ENCODE data around the gene INMT.
"Not testable (repeated sequence)": the region's sequence is repeated elsewhere in the genome, so short reads cannot be mapped to it uniquely, and the experiment has no call there.

INMT gene

DNA sequence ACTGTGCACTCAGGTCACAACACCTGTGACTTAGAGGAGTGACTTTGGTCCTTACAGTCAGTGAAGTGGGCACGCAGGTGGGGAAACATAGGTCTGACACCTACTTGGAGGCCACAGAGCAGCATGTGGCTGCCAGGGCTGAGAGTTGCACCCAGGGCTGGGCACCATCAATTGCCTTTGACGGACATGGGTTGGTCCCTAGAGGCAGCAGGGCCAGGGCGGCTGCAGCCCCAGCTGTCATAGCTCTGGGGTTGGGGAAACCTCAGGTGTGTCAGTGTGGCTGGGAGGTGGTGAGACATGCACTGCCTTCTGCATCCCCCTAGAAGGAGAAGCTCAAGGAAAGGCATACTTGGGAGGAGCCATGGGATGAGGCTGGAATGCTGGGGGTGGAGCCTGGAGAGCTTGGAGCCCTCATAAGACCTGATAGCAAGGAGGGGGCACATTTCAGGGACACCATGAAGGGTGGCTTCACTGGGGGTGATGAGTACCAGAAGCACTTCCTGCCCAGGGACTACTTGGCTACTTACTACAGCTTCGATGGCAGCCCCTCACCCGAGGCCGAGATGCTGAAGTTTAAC lies at the start of gene INMT:
INMT (plus strand) TSS at position 440 of the 578 bp plus-strand sequence; CDS start at position 456, 16 bp downstream.
- Mint-ChIP-seq H3K9me3 (no peaks in the 10 kb centered on the region), H3K4me1 (no peaks in the 10 kb centered on the region), H3K27ac (no peak within 1 kb of the TSS), H3K27me3 (no peaks in the 10 kb centered on the region), H3K4me3 (no peak within 1 kb of the TSS), H3K36me3 (peaks cover 2% of the 10 kb centered on the region)

DNA sequence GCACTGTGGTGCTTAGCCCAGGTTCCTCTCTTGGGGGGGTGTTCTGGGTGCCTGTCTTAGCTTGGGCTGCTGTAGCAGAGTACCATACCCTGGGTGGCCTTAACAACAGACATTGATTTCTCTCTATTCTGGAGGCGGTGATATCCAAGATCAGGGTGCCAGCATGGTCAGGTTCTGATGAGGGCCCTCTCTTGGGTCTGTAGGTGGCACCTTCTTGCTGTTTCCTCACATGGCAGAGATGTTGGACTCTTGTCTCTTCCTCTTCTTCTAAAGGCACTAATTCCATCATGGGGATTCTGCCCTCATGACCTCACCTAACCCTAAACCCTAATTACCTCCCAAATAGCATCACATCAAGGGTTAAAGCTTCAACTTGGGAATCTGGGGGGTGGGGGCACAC lies 49.7 kb upstream of the INMT start:
- H3K27me3 Mint-ChIP-seq: no peaks in the 10 kb centered on the region
- H3K4me3 Mint-ChIP-seq: no peak overlapping the region
- H3K9me3 Mint-ChIP-seq: no peaks in the 10 kb centered on the region
- H3K27ac Mint-ChIP-seq: no peak overlapping the region
- H3K4me1 Mint-ChIP-seq: peaks cover 5% of the 10 kb centered on the region
- no peaks in the 10 kb centered on the region for H3K36me3 Mint-ChIP-seq

DNA sequence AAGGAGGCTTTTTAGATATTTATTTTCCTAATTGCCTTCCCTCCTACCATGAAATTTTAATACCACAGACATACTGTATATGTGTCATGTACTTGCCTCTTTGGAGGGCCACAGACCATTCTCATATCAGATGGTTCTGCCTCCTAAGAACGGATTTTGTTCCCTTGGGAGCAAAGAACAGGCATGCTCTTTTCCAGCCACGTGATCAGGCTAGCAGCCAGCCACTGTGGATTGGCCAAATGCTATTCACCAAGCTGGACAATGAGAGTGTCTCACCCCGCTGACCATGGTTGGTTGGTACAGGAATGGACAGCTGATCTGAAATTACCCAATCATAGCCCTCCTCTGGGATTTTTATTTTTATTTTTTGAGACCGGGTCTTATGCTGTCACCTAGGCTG lies 48.2 kb upstream of the INMT start:
- Mint-ChIP-seq H3K9me3 (no peaks in the 10 kb centered on the region), H3K36me3 (no peaks in the 10 kb centered on the region)

DNA sequence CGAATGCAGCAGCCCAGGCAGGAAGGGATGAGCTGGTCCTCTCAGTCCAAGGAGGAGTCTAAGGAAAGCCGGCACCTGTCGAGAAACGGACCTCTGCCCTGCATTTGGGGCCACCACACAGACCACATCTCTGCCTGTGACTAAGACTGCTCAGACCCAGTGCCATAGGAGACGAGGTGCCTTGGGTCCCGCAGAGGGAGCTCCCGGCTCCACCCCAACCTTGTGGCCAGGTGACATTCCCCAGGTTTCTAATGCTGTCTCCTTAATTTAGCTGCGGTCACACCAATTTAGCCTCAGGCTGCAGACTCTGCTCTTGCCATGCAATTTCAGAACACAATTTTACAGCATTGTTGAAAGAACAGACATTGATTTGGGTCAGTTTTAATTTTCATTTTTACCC lies 46.9 kb upstream of the INMT start:
- Mint-ChIP-seq H3K36me3 (no peaks in the 10 kb centered on the region), H3K4me3 (no peak overlapping the region), H3K9me3 (no peaks in the 10 kb centered on the region), H3K27me3 (no peaks in the 10 kb centered on the region), H3K4me1 (no peaks in the 10 kb centered on the region), H3K27ac (no peak overlapping the region)

More for the DNA sequence above, 48.2 kb upstream of the INMT start:
- Mint-ChIP-seq H3K27me3 (no peaks in the 10 kb centered on the region), H3K4me3 (no peak overlapping the region), H3K27ac (no peak overlapping the region), H3K4me1 (no peaks in the 10 kb centered on the region)

DNA sequence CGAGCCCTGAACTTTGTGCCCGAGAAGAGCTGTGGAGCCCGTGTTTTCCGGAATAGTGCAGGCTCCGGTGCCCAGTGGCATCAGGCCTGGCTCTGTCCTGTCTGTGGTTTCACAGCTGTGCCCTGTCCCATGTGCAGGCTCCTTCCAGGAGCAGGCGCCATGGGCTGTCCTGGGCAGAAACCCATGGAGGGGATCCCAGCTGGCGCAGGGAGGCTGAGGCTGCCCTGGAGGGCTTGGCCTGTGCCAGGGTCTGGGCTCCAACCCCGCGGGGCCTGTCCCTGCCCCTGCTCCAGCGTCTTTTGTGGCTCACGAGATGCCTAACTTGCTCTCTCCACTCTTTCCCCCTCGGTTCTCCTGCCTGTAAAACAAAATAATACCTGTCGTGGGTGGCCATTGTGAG lies 46.3 kb upstream of the INMT start:
- Mint-ChIP-seq H3K9me3 (no peaks in the 10 kb centered on the region), H3K36me3 (no peaks in the 10 kb centered on the region), H3K27me3 (no peaks in the 10 kb centered on the region), H3K4me1 (no peaks in the 10 kb centered on the region), H3K27ac (no peak overlapping the region), H3K4me3 (no peak overlapping the region)

DNA sequence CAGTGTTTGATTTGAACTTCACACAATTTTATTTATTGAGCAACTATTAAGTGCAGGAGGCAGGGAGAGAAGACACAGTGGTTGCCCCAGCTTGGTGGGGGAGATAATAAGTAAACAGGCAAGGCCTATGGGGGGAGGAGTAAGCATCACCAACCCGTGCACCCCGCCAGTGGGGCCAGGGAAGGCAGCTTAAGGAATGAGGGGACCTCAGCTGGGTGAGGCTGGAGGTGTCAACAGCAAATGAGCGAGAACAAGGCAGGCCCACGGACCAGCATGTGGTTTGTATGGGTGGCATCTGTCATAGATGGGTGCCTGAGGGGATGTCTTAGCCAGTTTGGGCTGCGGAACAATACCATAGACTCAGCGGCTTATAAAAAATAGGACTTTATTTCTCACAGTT lies 45.6 kb upstream of the INMT start:
- Mint-ChIP-seq H3K9me3 (no peaks in the 10 kb centered on the region), H3K27ac (no peak overlapping the region), H3K4me1 (no peaks in the 10 kb centered on the region), H3K4me3 (no peak overlapping the region), H3K36me3 (no peaks in the 10 kb centered on the region), H3K27me3 (no peaks in the 10 kb centered on the region)

DNA sequence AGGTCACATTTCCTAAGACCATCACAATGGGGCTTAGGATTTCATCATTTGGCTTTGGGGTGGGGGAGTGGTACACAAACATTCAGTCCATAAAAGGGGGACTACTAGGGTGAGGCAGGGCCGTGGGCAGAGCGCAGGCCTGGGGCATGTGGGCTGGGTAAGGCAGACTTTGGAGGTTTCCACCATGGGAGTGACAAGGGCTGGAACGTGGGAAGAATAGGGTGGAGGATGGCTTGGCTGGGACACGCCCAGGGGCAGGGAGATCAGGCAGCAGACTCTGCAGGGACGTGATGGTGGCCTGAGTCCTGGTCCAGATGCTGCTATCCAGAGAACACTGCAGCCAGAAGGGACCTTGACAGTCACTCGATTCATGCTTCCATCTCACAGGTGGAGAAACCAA lies 45.0 kb upstream of the INMT start:
- Mint-ChIP-seq H3K4me3 (no peak overlapping the region), H3K4me1 (no peaks in the 10 kb centered on the region), H3K36me3 (no peaks in the 10 kb centered on the region), H3K9me3 (no peaks in the 10 kb centered on the region), H3K27me3 (no peaks in the 10 kb centered on the region), H3K27ac (no peak overlapping the region)

DNA sequence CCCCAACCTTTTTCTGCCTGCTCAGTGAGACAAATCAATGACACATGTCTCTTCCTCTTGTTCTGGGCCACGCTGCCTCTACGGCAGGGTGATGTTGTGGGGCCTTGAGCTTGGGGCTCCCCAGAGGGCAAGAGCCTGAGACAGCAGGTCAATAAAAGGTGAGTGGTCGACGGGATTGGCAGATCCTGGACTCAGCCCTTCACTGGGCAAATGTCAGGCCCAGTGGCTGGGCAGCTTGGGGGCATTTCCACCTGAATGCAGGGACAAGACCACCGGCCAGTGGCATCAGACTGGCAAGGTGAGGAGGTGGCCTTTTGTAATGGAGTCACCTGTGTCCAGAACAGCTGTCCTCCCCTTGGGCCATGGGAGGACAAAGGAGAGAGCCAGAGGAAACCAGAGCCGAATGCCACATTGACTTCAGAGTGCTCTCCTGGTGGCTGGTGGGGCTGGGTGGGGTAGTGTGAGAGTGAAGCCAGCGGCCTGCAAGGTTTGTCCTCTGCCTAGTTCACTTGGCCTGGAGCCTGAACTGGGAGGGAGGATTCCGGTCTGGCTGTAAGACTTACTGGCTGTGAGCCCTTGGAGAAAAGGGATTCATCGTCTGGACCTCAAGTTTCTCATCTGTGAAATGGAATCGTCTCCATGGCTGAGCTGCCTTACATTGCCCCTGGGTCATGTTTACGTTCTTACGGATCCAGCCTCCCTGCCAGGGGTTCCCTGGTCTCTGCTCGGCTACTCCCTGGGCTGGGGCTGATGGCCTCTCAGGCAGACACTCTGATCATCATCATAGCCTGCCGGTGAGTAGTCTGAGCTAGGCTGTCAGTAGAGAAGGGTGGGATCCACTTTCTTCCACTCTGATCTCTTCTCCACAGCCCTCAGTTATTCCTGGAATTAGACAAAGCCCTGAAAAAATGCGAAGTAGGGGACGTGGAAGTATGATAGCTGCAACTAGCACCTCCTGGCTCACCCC lies 44.3 kb upstream of the INMT start:
- no peaks in the 10 kb centered on the region for H3K9me3 Mint-ChIP-seq
- no peak overlapping the region for H3K4me3 Mint-ChIP-seq
- H3K36me3 Mint-ChIP-seq: no peaks in the 10 kb centered on the region

DNA sequence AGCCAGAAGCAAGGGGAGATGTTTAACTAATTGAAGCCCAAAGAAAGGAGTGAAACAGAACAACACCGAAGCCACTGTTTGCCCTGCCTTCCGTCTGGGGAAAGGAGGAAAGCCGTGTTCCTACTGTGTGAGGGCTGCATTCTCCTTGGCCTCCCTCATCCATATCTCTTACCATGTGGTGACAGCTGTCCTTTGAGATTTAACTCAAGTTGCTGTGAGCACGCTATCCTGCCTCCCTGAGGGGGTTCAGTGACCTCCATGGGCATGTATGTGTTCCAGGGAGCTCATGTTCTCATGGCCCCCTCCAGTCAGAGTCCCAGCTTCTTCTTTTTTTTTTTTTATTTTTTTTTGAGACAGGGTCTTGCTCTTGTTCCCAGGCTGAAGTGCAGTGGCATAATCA lies 43.5 kb upstream of the INMT start:
- H3K4me3 Mint-ChIP-seq: no peak overlapping the region
- no peaks in the 10 kb centered on the region for H3K27me3 Mint-ChIP-seq
- H3K27ac Mint-ChIP-seq: no peak overlapping the region
- H3K36me3 Mint-ChIP-seq: no peaks in the 10 kb centered on the region
- H3K9me3 Mint-ChIP-seq: no peaks in the 10 kb centered on the region
- H3K4me1 Mint-ChIP-seq: no peaks in the 10 kb centered on the region

More for the DNA sequence above, 44.3 kb upstream of the INMT start:
- Mint-ChIP-seq H3K27ac (no peak overlapping the region), H3K27me3 (no peaks in the 10 kb centered on the region), H3K4me1 (no peaks in the 10 kb centered on the region)

DNA sequence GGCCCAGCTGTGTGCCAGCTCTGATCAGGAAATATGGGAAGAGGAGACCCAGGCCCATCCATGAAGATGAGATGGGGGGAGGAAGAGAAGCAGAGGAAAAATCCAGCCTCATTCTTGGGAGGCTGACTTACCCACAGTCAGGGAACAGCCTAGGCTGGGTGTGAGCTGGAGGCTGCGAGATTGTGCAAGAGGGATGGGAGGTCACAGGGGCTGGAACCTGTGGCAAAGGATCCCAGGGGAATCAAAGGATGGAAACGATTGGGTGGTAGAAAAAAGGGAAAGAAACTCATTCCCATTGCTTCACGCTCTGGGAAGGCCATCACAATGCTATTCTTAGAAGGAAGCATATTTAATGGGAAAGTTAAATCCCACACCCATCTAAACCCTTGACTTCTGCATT lies 43.0 kb upstream of the INMT start:
- H3K4me1 Mint-ChIP-seq: no peaks in the 10 kb centered on the region
- no peaks in the 10 kb centered on the region for H3K9me3 Mint-ChIP-seq
- H3K36me3 Mint-ChIP-seq: no peaks in the 10 kb centered on the region
- no peak overlapping the region for H3K4me3 Mint-ChIP-seq
- no peaks in the 10 kb centered on the region for H3K27me3 Mint-ChIP-seq
- no peak overlapping the region for H3K27ac Mint-ChIP-seq

DNA sequence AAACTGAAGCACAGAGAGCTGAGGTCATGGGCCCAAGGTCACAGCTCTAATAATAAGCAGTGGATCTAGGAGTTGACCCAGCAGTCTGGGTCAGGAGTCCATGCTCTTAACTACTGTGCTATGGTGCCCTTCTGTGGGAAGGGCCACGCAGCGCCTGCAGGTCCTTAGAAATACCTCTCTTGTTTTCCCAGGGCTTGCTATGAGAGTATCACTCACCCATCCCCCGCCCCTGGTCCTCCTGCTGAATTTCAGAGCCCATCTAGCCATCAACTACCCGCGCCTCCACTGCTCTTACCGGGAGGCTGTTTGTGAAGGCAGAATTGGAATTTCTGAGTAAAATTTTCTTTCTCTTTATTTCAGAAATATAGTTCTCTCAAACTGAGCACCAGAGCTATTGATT lies 42.4 kb upstream of the INMT start:
- Mint-ChIP-seq H3K4me1 (no peaks in the 10 kb centered on the region), H3K27me3 (no peaks in the 10 kb centered on the region), H3K4me3 (no peak overlapping the region), H3K36me3 (no peaks in the 10 kb centered on the region), H3K27ac (no peak overlapping the region), H3K9me3 (no peaks in the 10 kb centered on the region)

DNA sequence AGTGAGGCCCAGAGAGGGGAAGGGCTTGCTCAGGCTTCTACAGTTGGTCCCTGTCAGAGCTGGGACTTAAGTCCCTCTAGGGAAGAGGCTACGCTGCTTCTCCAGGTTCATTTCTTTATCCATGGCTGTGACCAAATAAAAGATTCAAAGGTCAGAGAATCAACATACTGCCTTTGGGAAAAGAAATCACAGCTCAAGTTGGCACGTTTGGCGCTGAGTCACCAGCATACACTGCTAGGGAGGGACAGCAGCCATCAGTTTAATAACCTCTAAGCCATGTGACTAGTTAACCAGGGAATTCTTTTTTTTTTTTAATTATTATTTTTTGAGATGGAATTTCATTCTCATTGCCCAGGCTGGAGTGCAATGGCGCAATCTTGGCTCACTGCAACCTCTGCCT lies 41.3 kb upstream of the INMT start:
- H3K27ac Mint-ChIP-seq: no peak overlapping the region
- H3K36me3 Mint-ChIP-seq: peaks cover 7% of the 10 kb centered on the region
- no peaks in the 10 kb centered on the region for H3K27me3 Mint-ChIP-seq
- H3K4me3 Mint-ChIP-seq: no peak overlapping the region
- no peaks in the 10 kb centered on the region for H3K4me1 Mint-ChIP-seq
- H3K9me3 Mint-ChIP-seq: no peaks in the 10 kb centered on the region

DNA sequence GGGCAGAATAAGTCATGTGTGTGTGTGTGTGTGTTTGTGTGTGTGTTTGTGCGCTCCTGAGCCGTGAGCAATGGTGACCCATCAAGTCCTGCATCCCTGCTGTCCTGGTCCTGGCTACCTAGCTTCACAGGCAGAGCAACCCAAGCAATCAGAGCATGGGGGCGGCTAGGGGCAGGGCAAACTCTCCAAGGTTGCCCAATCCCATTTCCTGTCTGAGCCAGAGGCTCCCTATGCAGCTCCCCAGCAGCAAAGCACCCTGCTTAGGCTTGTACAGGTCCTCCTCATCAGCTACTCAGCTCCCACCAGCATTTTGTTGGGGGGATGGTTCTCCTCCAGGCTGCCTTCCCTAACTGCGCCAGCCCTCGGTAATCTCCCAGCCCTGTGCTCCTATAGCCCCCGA lies 38.5 kb upstream of the INMT start:
- peaks cover 6% of the 10 kb centered on the region for H3K9me3 Mint-ChIP-seq
- H3K4me1 Mint-ChIP-seq: no peaks in the 10 kb centered on the region
- no peak overlapping the region for H3K4me3 Mint-ChIP-seq
- H3K36me3 Mint-ChIP-seq: peaks cover 22% of the 10 kb centered on the region
- H3K27me3 Mint-ChIP-seq: no peaks in the 10 kb centered on the region
- H3K27ac Mint-ChIP-seq: no peak overlapping the region

DNA sequence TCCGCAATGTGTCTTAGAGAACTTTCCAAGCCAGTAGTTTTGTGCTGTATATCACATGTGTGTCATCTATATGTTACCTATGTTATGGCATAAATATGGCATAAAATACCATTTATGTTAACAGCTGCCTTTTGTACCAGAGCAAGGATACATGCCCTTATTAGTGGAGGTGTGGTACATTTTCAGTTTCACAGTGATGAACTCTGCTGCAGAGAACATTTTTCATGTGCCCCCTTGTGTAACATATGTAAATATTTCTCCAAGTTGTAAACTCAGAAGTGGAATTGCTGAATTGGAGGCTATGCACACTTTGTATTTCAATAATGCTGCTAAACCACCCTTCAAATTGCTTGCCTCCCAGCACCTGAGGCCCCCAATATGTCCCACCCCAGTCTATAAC lies 37.8 kb upstream of the INMT start:
- Mint-ChIP-seq H3K27me3 (no peaks in the 10 kb centered on the region), H3K9me3 (peaks cover 6% of the 10 kb centered on the region), H3K4me1 (no peaks in the 10 kb centered on the region), H3K36me3 (peaks cover 29% of the 10 kb centered on the region), H3K27ac (no peak overlapping the region), H3K4me3 (no peak overlapping the region)

DNA sequence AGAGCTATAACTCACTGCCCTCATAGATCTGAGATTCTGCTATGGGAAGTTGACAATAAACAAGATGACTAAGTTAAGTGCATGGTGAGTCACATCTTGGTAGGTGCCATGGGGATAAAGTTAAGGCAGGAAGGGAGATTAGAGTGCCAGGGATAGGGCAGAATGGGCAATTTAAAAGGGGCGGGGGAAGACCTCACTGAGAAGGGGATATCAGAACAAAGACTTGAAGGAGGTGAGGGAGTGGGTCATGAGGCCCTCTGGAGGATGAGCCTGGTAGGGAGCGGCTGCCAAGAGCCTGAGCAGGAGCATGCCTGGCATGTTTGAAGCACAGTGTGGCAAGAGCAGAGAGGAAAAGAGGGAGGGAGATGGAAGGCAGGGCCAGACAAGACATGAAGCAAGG lies 34.8 kb upstream of the INMT start:
- Mint-ChIP-seq H3K4me1 (no peaks in the 10 kb centered on the region), H3K36me3 (peaks cover 41% of the 10 kb centered on the region), H3K9me3 (peaks cover 12% of the 10 kb centered on the region), H3K4me3 (no peak overlapping the region), H3K27ac (no peak overlapping the region), H3K27me3 (no peaks in the 10 kb centered on the region)

DNA sequence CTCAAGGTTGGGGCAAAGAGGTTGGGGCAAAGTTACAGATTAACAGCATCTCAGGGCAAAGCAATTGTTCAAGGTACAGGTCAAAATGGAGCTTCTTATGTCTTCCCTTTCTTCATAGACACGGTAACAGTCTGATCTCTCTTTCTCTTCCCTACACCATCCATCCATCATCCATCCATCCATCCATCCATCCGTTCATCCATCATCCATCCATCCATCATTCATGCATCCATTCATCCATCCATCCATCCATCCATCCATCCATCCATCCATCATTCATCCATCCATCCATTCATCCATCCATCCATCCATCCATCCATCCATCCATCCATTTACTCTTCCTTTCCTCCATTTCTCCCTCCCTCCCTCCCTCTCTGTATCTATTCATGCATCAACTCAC lies 32.5 kb upstream of the INMT start:
- H3K27ac Mint-ChIP-seq, H3K4me1 Mint-ChIP-seq, H3K4me3 Mint-ChIP-seq, H3K27me3 Mint-ChIP-seq: not testable (repeated sequence)
- Mint-ChIP-seq H3K9me3 (peaks cover 12% of the 10 kb centered on the region), H3K36me3 (peaks cover 42% of the 10 kb centered on the region)

Data from activated naive CD4-positive, alpha-beta T cell treated with anti-CD3 and anti-CD28 coated beads, Interleukin-2, amount 50 U/mL, for 24 hours (primary cell).